HepG2 (cell line): ENCODE results near the gene PRR20G.

Experiments
- ATF3 ChIP-seq: sonication (generic); formaldehyde crosslinking; IDR thresholded peaks from 2 replicates; pipeline ENCODE4 v1.4.0; 2020; ENCODE audit warnings: missing genetic modification reagents
- CTCF ChIP-seq: sonication (generic); formaldehyde crosslinking; IDR thresholded peaks from 2 replicates; pipeline ENCODE4 v1.5.0; 2020; ENCODE audit warnings: mild to moderate bottlenecking, missing genetic modification reagents, moderate library complexity
- MYC ChIP-seq: sonication (generic); formaldehyde crosslinking; IDR thresholded peaks from 2 replicates; pipeline ENCODE4 v1.9.0; 2021; ENCODE audit warnings: missing genetic modification reagents, borderline replicate concordance
- PAF1 ChIP-seq: IDR thresholded peaks from 2 replicates; pipeline ENCODE4 v1.6.1; 2016; ENCODE audit warnings: missing genetic modification reagents, missing compliant biosample characterization
- RFX5 ChIP-seq: IDR thresholded peaks from 2 replicates; pipeline ENCODE4 v1.6.1; 2011; ENCODE audit warnings: low read depth, low read length, improper control_type of control experiment
- TCF7 ChIP-seq: sonication (generic); IDR thresholded peaks from 2 replicates; pipeline ENCODE4 v1.6.1; 2016; ENCODE audit warnings: antibody characterized with exemption, low read depth
- ZNF816 ChIP-seq: sonication (generic); formaldehyde crosslinking; IDR thresholded peaks from 2 replicates; pipeline ENCODE4 v1.8.0; 2022; ENCODE audit warnings: missing genetic modification reagents, mild to moderate bottlenecking, borderline replicate concordance
- ZZZ3 ChIP-seq: sonication (generic); formaldehyde crosslinking; IDR thresholded peaks from 2 replicates; pipeline ENCODE4 v1.4.0; 2020; ENCODE audit warnings: missing genetic modification reagents, mild to moderate bottlenecking, borderline replicate concordance

GRCh38 chr3:127291611-127292010 lies 3.8 kb upstream of the PRR20G start:
- TF ChIP-seq ATF3 (CRISPR knock-in tag) (no peak), TCF7 (no peak), ZZZ3 (CRISPR knock-in tag) (no peak), MYC (CRISPR knock-in tag) (no peak), RFX5 (no peak), CTCF (no peak), ZNF816 (CRISPR knock-in tag) (no peak), PAF1 (no peak)
